Adrenal gland (tissue), 5 donors: Measurements from ENCODE around the gene APOL2.

Experiments
- POLR2A ChIP-seq, 2 donors: fragments of 450-650 bp; IDR thresholded peaks; one replicate each; pipeline ENCODE4 v1.6.1; 2017; ENCODE audit warnings: antibody characterized with exemption in 2 of 2, mild to moderate bottlenecking in 2 of 2, moderate library complexity in 1 of 2
- TF ChIP-seq, protein P1 (sequence below), 6 experiments: fragments of 450-650 bp in 4 of 6; fragments of 200-600 bp in 2 of 6; sonication (generic) in 1 of 6; IDR thresholded peaks; 1 replicate in 5 of 6; 2 replicates in 1 of 6; pipeline versions ENCODE4 v1.5.1 to v1.8.0; 2016 to 2021; ENCODE audit warnings: antibody characterized with exemption in 6 of 6, mild to moderate bottlenecking in 2 of 6, moderate library complexity in 1 of 6
- donor health status: DM: no; HTN: no; CAD: no.

- TF ChIP-seq, protein P1, sequence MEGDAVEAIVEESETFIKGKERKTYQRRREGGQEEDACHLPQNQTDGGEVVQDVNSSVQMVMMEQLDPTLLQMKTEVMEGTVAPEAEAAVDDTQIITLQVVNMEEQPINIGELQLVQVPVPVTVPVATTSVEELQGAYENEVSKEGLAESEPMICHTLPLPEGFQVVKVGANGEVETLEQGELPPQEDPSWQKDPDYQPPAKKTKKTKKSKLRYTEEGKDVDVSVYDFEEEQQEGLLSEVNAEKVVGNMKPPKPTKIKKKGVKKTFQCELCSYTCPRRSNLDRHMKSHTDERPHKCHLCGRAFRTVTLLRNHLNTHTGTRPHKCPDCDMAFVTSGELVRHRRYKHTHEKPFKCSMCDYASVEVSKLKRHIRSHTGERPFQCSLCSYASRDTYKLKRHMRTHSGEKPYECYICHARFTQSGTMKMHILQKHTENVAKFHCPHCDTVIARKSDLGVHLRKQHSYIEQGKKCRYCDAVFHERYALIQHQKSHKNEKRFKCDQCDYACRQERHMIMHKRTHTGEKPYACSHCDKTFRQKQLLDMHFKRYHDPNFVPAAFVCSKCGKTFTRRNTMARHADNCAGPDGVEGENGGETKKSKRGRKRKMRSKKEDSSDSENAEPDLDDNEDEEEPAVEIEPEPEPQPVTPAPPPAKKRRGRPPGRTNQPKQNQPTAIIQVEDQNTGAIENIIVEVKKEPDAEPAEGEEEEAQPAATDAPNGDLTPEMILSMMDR (IDR thresholded peaks at IDR 0.05): no peak
- TF ChIP-seq POLR2A (IDR thresholded peaks at IDR 0.05): no peak
Observed at GRCh38 chr22:36237462-36238372, 1.6 kb downstream of the APOL2 start.
